Tibial nerve (tissue), 3 donors: ENCODE results near the gene CSNK1D.

Source experiments
- CTCF ChIP-seq, 5 experiments: fragments of 200-600 bp in 3 of 5; fragments of 450-650 bp in 2 of 5; sonication (generic) in 3 of 5; IDR thresholded peaks; one replicate each; pipeline ENCODE4 v1.5.1; 2016 to 2019; ENCODE audit warnings: antibody characterized with exemption in 5 of 5, mild to moderate bottlenecking in 3 of 5, moderate library complexity in 2 of 5
- POLR2A ChIP-seq, 2 donors: fragments of 450-650 bp; IDR thresholded peaks; one replicate each; pipeline ENCODE4 v1.6.1; 2017; ENCODE audit warnings: antibody characterized with exemption in 2 of 2, mild to moderate bottlenecking in 2 of 2, moderate library complexity in 2 of 2

GRCh38 chr17:82216301-82217119, 57.0 kb downstream of the CSNK1D start:
- TF ChIP-seq POLR2A (IDR thresholded peaks at IDR 0.05) (peak in 1 of 2 donors; percentile 35), CTCF (IDR thresholded peaks at IDR 0.05) (no peak)
